ENCODE results near the gene GLRX3. TPM values are rescaled to one million over a fixed set of nuclear protein-coding genes. Genes with fewer than 3 reads are reported as not detected.

The GLRX3 gene
- total and polyA plus RNA-seq, 2 donors (not counting 1 experiment from before 2014, with no cell fraction given), result 26.9 to 45.4 TPM

DNA sequence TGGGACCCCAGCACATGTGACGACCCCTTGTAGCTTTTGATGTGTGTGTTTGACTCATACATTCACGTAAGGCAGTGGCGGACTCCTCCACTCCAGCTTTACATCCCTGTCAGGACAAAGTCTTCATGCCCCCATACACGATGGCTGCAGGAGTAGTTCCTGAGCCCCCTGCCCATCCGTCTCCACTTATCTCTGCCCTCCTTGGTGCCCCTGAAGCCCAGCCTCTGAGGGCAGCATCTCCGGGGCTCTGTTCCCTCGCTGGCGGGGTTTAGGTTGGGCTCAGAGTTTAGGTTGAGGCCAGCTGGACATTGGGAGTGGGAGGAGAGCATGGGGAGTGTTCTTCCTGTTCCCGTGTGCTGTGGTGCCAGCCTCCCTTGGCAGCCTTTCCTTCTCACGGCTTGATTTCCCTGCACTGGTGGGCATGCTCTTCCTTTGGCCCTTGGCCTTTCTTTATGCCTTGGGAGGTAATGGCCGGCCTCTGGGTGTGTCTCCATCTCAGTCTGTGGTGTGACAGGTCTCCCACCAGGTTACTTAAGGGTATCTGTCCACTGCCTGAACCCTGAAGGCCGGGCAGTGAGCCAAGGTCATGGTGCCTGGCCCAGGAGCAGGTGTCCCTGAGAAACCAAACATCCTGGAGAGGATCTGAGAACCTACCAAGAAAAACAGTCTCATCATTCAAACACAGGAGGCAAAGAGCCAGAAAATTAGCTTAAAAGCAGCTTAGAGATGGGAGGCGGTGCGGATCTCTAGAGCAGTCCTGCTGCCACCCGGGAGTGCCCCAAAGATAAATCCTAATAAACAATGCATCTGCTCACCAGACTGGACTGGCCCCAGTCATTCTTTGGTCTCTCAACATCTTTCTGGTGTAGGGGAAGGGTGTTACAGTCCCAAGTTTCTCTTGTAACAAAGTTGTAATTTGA lies 85.5 kb downstream of the GLRX3 start:
- no peaks in the 10 kb centered on the region for H3K27me3 ChIP-seq (replicated peaks in 1 of 4; ENCODE audit: control extremely low read depth in 1 of 4, control insufficient read depth in 3 of 4, insufficient read depth in 4 of 4, low read length in 3 of 4)
- WGBS (ENCODE audit: insufficient coverage), result 89% methylated on average over 10 of the region's 15 CpGs
- H3K79me2 ChIP-seq (ENCODE audit: control insufficient read depth, insufficient read depth, low read length), result no peaks in the 10 kb centered on the region
- Mint-ChIP-seq H3K9me3 (ENCODE audit: insufficient read depth) (no peaks in the 10 kb centered on the region), H3K27ac (no peak overlapping the region), H3K27me3 (no peaks in the 10 kb centered on the region), H3K4me3 (no peak overlapping the region), H3K4me1 (no peaks in the 10 kb centered on the region)
- H3K4me2 ChIP-seq (replicated peaks; ENCODE audit: low read depth, low read length, poor library complexity, severe bottlenecking), result no peak overlapping the region
- no peak for ATAC-seq (ENCODE audit: low read depth)
- DNase-seq, result no peak
- no peak overlapping the region for H3K9ac ChIP-seq (ENCODE audit: low read length)
- H3K4me3 ChIP-seq (ENCODE audit: control extremely low read depth in 1 of 5, extremely low read depth in 1 of 5, insufficient read depth in 1 of 5, low read depth in 2 of 5, low read length in 4 of 5), result no peak overlapping the region
- no peaks in the 10 kb centered on the region for H4K20me1 ChIP-seq (ENCODE audit: control insufficient read depth, insufficient read depth, low read length, poor library complexity, severe bottlenecking)
- H3K36me3 ChIP-seq (replicated peaks in 1 of 2; ENCODE audit: control extremely low read depth in 1 of 2, control insufficient read depth in 1 of 2, extremely low read depth in 1 of 2, insufficient read depth in 2 of 2, low read length in 1 of 2), result no peaks in the 10 kb centered on the region
- CTCF ChIA-PET, result no interaction called here
- peaks cover 0 to 5% (median 0%) of the 10 kb centered on the region in 3 donors for H3K9me3 ChIP-seq (ENCODE audit: control extremely low read depth in 1 of 3, control insufficient read depth in 2 of 3, insufficient read depth in 1 of 3, low read length in 2 of 3)
- H3K27ac ChIP-seq (ENCODE audit: low read length in 2 of 2), result no peak overlapping the region
- no peak overlapping the region for H2AFZ ChIP-seq (ENCODE audit: insufficient read depth, low read depth, low read length, poor library complexity, severe bottlenecking)
- no peaks in the 10 kb centered on the region for H3K4me1 ChIP-seq (ENCODE audit: control insufficient read depth in 2 of 2, insufficient read depth in 2 of 2, low read length in 2 of 2)
- no peak for TF ChIP-seq EZH2 (IDR thresholded peaks at IDR 0.05; ENCODE audit: borderline replicate concordance, insufficient read depth, low read depth, low read length, poor library complexity, severe bottlenecking)
- TF ChIP-seq, protein P1, sequence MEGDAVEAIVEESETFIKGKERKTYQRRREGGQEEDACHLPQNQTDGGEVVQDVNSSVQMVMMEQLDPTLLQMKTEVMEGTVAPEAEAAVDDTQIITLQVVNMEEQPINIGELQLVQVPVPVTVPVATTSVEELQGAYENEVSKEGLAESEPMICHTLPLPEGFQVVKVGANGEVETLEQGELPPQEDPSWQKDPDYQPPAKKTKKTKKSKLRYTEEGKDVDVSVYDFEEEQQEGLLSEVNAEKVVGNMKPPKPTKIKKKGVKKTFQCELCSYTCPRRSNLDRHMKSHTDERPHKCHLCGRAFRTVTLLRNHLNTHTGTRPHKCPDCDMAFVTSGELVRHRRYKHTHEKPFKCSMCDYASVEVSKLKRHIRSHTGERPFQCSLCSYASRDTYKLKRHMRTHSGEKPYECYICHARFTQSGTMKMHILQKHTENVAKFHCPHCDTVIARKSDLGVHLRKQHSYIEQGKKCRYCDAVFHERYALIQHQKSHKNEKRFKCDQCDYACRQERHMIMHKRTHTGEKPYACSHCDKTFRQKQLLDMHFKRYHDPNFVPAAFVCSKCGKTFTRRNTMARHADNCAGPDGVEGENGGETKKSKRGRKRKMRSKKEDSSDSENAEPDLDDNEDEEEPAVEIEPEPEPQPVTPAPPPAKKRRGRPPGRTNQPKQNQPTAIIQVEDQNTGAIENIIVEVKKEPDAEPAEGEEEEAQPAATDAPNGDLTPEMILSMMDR (IDR thresholded peaks at IDR 0.05), result no peak
- intact Hi-C loops (cut with micrococcal nuclease), result no loop called here
- POLR2A ChIA-PET, result no interaction called here

DNA sequence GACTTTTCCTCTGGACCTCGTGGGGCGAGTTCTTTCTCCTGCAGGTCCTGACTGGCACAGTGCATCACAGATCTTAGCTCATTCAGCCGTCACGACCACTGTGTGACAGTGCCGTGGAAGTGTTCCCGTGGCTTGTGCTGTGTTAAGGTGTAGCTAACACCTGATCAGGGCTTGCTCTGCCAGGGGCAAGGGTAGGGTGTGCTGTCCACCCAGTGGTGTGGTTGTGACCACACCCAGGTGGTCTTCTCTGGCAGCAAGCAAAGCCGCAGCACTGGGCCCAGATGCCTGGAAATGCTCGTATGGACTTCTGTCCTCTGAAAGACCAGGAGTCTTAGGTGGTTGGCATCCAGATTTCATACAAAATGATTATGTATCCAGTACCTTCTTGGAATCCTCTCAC lies 86.2 kb downstream of the GLRX3 start:
- no peak for ATAC-seq (ENCODE audit: low read depth)
- POLR2A ChIA-PET, result no interaction called here
- 94% methylated on average over 8 of the region's 8 CpGs for WGBS (ENCODE audit: insufficient coverage)
- H3K27ac ChIP-seq (ENCODE audit: low read length in 2 of 2), result no peak overlapping the region
- no peak overlapping the region for H3K27ac Mint-ChIP-seq
- peaks cover 0 to 5% (median 0%) of the 10 kb centered on the region in 3 donors for H3K9me3 ChIP-seq (ENCODE audit: control extremely low read depth in 1 of 3, control insufficient read depth in 2 of 3, insufficient read depth in 1 of 3, low read length in 2 of 3)
- no peaks in the 10 kb centered on the region for H3K27me3 Mint-ChIP-seq
- H3K4me1 ChIP-seq (ENCODE audit: control insufficient read depth in 2 of 2, insufficient read depth in 2 of 2, low read length in 2 of 2), result no peaks in the 10 kb centered on the region
- no peaks in the 10 kb centered on the region for H3K27me3 ChIP-seq (replicated peaks in 1 of 4; ENCODE audit: control extremely low read depth in 1 of 4, control insufficient read depth in 3 of 4, insufficient read depth in 4 of 4, low read length in 3 of 4)
- intact Hi-C loops (cut with micrococcal nuclease), result no loop called here
- no peaks in the 10 kb centered on the region for H3K36me3 ChIP-seq (replicated peaks in 1 of 2; ENCODE audit: control extremely low read depth in 1 of 2, control insufficient read depth in 1 of 2, extremely low read depth in 1 of 2, insufficient read depth in 2 of 2, low read length in 1 of 2)
- no peak overlapping the region for H3K4me2 ChIP-seq (replicated peaks; ENCODE audit: low read depth, low read length, poor library complexity, severe bottlenecking)
- H3K9me3 Mint-ChIP-seq (ENCODE audit: insufficient read depth), result peaks cover 2% of the 10 kb centered on the region
- no peaks in the 10 kb centered on the region for H3K4me1 Mint-ChIP-seq
- H4K20me1 ChIP-seq (ENCODE audit: control insufficient read depth, insufficient read depth, low read length, poor library complexity, severe bottlenecking), result no peaks in the 10 kb centered on the region
- no peak overlapping the region for H3K4me3 ChIP-seq (ENCODE audit: control extremely low read depth in 1 of 5, extremely low read depth in 1 of 5, insufficient read depth in 1 of 5, low read depth in 2 of 5, low read length in 4 of 5)
- TF ChIP-seq, protein P1 (IDR thresholded peaks at IDR 0.05), result no peak
- TF ChIP-seq EZH2 (IDR thresholded peaks at IDR 0.05; ENCODE audit: borderline replicate concordance, insufficient read depth, low read depth, low read length, poor library complexity, severe bottlenecking), result no peak
- CTCF ChIA-PET, result no interaction called here
- no peak overlapping the region for H2AFZ ChIP-seq (ENCODE audit: insufficient read depth, low read depth, low read length, poor library complexity, severe bottlenecking)
- H3K79me2 ChIP-seq (ENCODE audit: control insufficient read depth, insufficient read depth, low read length), result no peaks in the 10 kb centered on the region
- H3K4me3 Mint-ChIP-seq, result no peak overlapping the region
- DNase-seq, result no peak
- no peak overlapping the region for H3K9ac ChIP-seq (ENCODE audit: low read length)
